GM18499 (cell line): ENCODE data around the gene TEX28.
A peak's percentile ranks its signal among the peaks of the same experiment; 100 is the strongest.
"Not testable (repeated sequence)": the region's sequence is repeated elsewhere in the genome, so short reads cannot be mapped to it uniquely, and the experiment has no call there.

Experiments
- ATAC-seq: cut with Tn5 transposase; IDR thresholded peaks from one replicate; pipeline ENCODE4 v1.9.1; 2021; ENCODE audit warnings: moderate number of reproducible peaks; ENCODE audit not compliant: insufficient read depth, unreplicated experiment

The TEX28 gene

GRCh38 chrX:154248076-154248475, 46.8 kb downstream of the TEX28 start:
- not testable (repeated sequence) for ATAC-seq

DNA sequence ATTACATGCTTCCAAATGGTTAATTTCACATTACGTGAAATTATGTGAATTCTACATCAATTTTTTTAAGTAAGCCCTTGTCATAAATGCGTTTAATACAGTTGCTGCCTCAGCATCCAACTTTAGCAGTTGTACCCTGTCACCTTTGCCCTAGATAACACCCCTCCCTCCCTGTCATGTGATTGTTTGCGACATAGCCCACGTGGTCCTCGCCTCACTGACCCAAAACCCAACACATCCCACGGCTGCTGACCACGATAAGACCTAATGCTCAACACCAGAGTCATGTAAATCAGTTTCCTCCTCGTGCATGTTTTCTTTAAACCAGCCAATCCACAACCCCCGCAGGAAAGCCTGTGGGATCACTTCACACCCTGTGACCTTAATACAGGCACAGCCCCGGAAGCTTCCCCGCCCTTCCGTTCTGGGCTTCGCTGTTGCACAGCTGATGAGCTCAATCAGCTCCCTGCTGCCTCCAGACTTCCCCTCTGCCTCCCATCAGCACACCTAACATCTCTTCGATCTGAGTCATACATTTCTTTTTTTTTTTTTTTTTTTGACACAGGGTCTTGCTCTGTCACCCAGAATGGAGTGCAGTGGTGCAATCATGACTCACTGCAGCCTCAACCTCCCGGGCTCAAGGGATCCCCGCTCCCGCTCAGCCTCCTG, 47.4 kb downstream of the TEX28 start:
- peak; percentile 90 for ATAC-seq

- ATAC-seq: not testable (repeated sequence)
Observed at GRCh38 chrX:154239982-154240503, 54.9 kb downstream of the TEX28 start.

- not testable (repeated sequence) for ATAC-seq
Observed at GRCh38 chrX:154238939-154239559, 55.9 kb downstream of the TEX28 start.

DNA sequence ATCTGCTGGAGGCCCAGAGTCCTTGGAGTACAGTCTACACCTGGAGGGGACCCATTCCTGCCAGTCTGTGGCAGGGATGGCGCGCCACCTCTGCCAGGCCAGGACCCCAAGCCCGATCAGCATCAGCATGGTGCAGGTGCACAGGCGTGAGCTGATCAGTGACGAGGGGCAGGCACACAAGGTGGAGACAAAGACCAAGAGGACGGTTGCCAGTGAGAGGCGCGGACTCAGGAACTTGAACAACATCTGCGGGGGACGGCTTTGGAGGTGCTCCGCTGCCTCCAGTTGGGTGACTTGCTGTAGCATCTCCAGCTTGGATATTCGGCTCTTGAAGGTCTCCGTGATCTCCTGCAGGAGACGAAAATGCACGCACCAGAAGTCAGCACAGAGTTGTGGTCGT, 61.3 kb downstream of the TEX28 start:
- ATAC-seq: not testable (repeated sequence)

- ATAC-seq: not testable (repeated sequence)
Observed at GRCh38 chrX:154231443-154231842, 63.5 kb downstream of the TEX28 start.

- ATAC-seq: not testable (repeated sequence)
Observed at GRCh38 chrX:154226706-154227105, 68.2 kb downstream of the TEX28 start.

DNA sequence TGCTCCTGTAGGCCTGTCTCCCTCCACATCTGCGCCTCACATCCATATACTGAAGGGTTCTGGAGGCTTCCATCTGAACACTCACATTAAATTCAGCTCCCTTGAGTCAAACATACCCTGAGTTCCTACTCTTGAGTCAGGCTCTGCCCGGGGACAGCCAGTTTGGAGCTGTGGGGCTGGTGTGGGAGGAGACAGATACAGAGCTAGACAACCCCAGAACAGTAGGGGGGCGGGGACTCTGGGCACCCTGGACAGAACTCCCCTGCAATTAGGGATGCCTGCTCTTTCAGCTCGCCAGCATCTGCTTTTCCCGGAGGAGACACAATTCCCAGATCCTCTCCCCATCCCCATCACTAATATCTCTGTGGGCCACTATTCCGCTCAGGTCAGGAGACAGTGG, 69.6 kb downstream of the TEX28 start:
- ATAC-seq: not testable (repeated sequence)
